Epidermal melanocyte (primary cell): ENCODE results near the gene MERTK.
"Not testable (repeated sequence)": the region's sequence is repeated elsewhere in the genome, so short reads cannot be mapped to it uniquely, and the experiment has no call there.

Source experiments
- DNase-seq: peaks from one replicate; pipeline ENCODE4 v3.0.0; 2011; ENCODE audit warnings: low spot score; ENCODE audit not compliant: insufficient read length

Gene MERTK

DNA sequence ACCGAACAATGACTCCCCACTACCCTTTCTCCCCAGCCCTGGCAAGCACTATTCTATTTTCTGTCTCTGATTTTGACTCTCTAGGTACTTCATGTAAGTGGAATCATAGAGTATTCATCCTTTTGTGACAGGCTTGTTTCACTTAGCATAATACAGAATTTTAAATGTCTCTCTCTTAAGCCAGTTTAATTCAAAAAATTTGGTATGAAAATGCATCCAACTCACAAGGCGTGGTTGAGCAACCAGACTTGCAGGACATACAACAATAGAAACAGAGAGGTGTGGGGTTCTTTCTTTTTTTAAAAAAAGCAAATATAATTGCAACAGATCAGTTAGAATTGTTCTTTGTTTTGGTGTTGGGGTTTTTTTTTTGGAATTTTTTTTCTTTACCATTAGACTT lies 109.1 kb downstream of the MERTK start:
- no peak for DNase-seq

DNA sequence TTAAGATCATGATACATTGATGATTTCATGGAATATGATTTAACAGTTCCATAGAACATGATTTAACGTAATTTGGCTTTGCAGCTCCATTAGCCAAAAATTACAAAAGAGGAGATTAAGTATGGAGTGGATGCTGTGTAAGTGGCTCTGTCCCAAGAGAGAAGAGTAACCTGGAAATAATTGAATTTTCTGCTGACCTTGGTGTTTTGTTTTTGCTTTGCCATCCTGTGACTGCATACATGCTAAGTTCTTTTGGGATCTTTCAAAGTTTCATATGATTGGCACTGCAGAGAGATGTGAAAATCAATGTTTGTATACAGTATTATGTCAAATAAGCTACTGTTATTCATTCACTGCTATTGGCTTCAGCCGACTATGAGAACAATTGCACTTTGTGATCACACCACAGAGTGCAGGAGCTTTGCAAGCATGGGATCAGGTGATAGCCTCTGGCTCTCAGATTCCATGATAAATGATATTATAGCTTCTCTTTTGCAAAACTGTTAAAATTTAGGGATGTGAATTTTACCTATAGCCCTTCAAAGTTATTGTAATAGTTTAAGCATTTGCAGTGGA lies 110.6 kb downstream of the MERTK start:
- DNase-seq, result no peak

DNA sequence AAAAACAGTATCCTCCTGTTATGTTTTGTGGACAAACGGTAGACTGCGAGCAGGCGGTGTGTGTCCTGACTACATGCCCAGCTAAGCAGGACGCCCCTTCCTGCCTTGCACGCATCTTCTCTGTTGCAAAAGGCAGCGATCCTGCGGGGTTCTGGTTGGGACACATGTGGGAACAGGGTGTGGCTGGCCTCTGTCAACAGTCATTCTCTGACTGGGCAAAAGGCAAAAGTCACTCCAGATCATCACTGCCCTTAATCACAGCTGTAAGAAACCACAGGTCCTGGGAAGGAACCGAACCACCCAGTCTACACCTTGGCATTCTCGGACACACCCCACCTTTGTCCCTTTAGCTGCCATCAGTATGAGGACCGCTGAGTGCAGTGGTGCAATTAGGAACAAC lies 112.3 kb downstream of the MERTK start:
- no peak for DNase-seq

DNA sequence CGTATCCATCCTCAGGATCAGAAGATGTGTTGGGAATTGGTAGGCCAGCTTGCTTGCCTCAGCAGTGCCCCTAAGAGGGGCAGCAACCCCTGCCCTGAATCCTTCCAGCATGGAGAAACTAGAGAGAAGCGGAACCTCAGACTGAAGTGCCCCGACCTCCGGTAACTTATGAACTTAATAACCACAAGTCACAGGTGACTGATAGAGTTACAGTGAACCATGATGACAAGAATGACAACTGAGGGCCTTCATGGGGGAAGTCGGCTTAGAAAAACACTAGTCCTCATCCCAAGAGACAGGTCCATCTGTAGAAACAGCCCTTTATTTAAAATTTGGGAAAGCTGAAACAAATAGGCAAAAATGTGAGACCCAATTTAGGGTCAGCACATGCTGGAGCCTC lies 114.1 kb downstream of the MERTK start:
- no peak for DNase-seq

DNA sequence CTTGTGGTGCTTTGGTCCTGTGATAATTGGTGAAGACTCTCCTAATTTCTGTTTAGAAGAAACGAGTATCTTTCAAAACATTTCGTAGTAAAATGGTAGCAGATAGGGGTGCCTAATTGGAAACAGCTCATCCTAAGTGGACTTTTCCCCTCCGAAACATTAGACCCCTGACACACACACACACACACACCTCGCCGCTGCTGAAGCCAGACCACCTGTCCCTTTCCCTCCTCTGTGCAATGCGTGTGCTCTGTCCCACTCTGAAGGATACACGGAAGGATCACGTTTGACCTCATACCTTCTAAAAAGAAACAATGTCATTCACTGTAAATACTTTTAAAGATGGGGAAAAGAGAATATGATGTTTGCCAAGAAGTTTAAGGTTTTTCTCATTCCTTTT lies 120.4 kb downstream of the MERTK start:
- no peak for DNase-seq

DNA sequence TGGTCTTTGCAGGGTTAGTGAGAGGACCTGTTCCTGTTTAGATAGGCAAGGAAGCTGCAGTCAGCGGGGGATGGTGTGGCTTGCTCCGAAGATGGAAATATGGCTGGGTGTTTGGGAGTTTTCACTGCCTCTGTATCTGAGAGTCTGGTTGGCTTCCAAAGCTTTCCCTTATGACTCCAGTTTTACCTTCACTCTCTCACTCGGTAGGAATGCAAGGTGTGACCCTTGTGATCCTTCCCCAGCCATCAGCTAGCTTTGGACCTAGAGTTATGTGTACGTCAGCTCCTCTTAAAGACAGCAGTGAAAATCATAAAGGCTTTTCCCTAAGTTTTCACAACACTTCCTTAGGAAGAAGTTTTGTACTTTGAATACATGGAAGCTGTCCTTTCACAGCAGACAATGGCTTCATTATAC lies 121.2 kb downstream of the MERTK start:
- no peak for DNase-seq

DNA sequence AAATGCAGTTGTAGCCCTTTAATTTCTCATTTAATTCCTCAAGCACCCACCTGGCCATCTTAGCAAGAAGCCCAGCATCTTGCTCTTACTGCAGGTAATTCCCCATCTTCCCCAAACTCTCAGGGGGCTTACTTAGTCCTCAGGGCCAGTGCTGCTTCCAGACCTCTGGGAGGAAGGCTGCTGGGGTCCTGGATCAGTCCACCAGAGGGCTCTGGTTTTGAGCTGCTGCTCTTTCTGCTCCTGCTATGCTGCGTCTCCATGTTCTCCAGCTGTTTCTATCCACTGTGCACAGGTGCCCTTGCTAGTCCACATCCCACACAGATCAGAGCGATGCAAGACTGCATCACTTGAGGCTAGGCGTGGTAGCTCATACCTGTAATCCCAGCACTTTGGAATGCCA lies 122.2 kb downstream of the MERTK start:
- DNase-seq, result no peak

DNA sequence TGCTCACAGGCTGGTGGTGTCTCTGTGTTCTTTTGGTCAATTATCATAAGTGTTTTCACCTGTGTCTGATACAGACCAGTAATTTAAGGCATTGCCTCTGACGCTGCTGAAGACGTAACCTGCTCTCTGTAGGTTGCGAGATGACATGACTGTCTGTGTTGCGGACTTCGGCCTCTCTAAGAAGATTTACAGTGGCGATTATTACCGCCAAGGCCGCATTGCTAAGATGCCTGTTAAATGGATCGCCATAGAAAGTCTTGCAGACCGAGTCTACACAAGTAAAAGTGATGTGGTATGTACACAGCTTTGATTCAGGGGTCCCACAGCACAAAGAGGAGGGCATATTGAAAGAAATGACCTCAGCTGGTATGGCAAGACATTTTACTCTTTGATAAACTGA lies 122.9 kb downstream of the MERTK start:
- no peak for DNase-seq

DNA sequence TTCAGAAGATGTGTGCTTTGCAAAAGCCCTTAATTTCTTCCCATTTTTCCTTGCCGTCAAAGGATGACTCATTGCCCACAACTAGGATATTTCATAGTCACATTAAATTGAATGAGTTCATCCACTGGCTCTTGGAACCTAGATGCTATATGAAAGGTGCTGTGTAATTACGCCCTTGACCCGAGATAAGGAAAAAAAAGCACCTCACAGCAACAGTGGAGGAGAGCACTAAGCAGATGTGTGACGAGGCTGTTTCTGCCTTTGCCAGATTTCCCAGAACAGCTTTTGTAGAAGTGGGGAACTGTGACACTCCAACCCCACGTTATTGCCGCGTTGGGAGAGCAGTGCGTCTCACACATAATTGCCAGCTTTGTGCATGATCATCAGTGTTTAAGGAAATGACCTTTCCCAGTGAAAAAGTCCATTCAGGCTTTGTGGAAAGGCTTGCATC lies 123.4 kb downstream of the MERTK start:
- DNase-seq, result no peak

DNA sequence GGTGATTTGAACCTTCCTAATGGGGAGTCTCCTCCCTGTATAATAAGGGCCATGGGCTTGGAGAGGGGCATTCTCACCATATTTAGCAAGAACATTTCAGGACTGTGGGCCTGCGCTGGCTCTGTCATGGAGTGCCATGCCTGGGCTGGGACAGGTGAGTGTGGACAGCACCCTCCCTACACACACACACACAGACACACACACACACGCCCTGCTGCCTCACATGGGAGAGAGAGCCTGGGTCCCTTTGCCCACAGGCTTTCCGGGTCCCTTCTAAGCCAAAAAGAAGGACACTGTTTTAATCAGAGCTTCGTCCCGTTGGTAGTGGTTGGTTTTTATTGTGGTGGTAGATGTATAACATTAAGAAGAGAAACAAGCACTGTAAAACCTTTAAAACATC lies 125.3 kb downstream of the MERTK start:
- no peak for DNase-seq

DNA sequence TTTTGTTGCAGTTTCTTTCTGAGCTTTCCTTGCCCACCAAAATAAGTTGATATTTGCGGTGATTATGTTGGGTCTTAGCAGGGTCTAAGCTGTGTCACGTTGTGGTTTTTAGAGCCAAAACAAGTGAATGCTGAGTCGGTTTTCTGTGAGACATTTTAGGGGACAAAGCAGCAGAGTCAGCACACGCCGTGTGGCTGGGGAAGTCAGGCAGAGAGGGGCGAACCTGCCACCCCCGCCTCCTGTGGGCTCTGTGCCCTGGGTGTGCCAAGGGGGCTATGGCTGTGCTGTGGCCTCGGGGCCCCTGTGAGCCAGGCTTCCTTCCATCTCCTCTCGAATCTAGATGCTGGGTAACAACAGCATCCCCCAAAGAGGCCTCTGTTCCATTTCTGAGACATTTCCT lies 125.8 kb downstream of the MERTK start:
- no peak for DNase-seq

DNA sequence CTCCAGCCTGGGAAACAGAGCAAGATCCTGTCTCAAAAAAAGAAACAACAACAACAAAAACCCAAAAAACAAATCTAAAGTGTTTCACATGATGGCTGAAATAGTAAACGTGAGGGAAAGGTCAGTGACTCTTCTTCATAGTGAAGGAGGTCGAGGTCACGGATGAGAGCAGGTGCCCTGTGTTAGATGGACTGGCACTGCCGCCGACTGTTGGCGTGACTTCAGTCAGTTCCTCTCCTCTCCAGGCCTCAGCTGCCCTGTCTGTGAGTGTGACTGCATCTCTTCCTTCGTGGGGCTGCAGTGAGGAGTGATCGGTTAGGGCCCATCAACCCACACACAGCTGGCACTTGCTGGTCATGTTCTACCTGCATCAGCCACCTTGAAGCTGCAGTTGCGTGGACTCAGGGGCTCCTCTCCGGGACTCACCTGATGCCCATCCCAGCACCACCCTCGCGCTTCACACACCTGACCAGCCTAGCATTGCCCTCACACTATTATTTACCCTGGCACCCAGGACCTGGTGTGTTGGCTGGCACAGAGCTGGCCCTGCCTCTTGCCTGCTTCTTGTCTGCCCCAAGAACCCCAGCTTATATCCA lies 126.6 kb downstream of the MERTK start:
- no peak for DNase-seq

DNA sequence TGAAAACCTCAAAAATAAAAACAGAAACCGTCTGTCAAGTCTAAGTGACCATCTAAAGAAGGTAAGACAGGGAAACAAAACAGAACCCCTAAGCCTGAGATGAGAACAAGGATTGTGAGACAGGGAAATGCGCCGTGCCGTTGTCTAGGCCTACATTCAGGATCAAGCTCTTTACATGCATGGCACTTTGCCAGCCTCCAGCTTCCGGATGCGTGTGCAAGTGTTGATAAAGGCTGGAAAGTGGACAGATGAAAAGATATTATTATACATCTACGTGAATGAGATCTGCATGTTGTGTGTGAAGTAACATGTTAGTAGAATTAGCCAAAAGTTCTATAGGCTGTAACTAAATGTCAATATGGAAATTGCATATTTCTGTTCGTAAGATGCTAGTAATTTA lies 128.1 kb downstream of the MERTK start:
- no peak for DNase-seq

DNA sequence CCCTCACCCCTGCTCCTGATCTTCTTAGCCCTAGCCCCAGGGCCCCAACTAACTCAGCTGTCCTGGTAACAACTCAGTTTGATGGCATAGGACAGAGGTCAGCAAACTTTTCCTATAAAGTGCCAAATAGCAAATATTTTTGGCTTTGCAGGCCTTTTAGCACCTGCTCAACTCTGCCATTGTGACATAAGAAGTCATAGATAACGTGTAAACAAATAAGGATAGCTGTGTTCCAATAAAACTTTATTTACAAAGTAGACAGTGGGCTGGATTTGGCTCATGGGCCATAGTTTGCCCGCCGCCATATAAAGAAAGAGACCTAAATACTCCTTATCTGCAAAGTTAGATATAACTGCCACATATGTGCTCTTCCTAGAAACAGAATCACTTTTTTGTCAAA lies 129.4 kb downstream of the MERTK start:
- no peak for DNase-seq

DNA sequence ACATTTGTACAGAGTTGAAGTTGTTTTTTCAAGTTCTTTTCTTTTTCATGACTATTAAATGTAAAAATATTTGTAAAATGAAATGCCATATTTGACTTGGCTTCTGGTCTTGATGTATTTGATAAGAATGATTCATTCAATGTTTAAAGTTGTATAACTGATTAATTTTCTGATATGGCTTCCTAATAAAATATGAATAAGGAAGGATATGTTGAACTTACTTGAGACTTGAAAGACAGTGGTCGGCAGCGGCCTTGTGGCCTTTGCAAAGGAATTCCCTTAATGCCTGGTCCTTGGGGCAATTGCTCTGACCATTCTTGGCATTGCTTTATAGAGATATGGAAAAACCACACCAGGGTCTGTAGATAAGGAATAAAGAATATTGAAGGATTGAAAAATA lies 130.8 kb downstream of the MERTK start:
- no peak for DNase-seq

DNA sequence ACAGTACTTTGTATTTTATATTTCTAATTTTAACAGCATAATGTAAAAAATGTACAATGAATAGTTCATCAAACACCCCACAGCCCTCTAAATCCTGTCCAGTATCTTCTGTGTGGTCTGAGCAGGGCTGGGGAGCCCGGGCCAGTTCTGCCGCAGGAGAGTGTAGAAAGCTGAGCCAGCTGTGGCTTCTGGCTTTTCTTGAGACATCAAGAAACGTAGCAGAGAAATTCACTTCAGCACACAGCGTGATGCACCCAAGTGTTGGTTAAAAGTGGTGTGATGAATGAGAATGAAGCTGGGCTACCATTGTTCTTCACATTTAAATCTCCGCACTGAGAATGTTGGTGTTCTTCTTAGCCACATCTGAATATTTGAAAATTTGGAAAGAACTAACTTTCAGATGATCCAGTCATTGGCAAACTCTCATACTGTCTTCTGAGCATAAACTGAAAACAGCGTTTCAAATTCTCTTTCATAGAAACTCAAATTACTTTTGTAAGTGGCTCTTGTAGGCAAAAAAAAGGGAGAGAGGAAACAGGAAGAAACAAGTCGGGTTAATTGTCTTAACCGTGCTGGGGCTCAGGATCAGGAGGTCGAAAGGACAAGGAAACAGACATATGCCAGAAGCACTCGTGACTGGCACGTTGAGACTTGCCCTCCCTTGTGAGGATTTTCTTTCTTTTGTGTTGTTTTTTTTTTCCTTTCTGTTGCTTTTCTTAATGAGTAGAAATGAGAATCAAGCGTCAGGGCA lies 133.2 kb downstream of the MERTK start:
- DNase-seq, result no peak

DNA sequence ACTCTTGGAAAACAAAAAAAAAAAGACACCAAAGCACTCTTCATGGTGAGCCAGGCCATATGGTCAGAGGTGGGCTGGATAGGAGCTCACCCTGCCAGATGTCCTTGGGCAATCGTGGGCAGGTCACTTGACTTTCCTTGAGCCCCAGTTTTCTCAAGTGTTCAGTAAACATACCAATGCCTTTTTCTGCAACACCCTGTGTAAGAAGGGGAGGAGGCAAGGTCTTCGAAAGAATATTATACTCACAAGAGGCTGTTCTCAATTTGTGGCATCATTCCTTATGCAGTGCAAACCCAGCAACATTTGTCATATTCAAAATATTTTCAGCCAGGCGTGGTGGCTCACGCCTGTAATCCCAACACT lies 133.8 kb downstream of the MERTK start:
- no peak for DNase-seq

DNA sequence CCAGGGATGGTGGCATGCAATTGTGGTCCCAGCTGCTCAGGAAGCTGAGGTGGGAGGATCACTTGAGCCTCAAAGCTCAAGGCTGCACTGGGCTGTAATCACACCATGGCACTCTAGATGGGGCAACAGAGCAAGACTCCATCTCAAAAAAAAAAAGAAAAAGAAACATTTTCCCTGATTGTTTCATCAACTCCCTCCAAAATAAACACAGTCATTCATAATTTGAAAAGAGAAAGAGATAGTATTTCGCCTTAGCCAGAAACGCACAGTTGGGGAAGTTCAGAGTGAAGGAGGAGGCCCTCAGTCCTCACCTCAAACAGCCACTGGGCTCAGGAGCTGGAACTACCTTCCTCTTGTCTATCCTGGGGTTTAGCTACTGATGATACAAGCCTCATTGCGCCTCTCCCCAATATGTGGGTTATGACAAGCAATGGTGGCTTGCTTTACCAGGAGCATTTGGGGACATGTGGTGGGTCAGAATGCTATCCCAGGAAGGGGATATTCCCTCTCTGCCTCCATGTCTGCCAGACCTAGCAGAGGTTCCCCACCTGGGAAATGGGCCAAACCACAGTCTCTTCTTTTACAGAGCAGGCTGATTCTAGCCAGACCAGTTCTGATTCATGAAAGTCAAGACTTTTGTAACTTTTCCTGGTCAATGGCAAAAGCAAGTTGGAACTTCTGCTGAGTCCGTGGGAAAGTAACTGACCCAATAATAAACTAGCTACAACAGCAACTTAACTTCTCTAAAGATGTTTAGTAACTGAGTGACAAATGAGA lies 134.5 kb downstream of the MERTK start:
- DNase-seq, result no peak

DNA sequence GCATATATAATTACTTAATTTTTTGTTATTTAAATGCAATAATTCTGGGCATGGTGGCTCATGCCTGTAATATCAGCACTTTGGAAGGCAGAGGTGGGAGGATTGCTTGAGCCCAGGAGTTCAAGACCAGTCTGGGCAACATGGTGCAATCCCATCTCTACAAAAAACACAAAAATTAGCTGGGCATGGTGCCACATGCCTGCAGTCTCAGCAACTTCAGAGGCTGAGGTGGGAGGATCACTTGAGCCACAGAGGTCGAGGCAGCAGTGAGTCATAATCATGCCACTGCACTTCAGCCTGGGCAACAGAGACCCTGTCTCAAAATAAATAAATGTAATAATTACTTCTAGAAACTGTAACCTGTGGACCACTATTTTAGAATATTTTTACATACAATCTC lies 135.2 kb downstream of the MERTK start:
- no peak for DNase-seq

DNA sequence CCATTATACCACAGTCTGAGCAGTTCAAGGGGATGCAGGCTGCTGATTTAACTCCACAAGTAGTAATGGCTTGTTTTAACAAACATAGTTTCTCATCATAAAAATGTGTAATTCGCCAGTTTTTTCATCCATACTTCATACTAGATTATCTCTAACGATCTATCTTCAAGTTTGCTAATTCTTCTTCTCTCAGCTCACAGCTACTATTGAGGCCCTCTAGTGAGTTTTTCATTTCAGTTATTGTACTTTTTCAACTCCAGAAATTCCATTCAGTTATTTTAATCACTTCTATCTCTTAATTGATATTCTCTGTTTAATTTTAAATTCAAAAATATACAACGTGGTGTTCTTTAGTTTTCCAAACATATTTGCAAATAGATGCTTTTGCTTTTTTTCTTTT lies 136.5 kb downstream of the MERTK start:
- no peak for DNase-seq

DNA sequence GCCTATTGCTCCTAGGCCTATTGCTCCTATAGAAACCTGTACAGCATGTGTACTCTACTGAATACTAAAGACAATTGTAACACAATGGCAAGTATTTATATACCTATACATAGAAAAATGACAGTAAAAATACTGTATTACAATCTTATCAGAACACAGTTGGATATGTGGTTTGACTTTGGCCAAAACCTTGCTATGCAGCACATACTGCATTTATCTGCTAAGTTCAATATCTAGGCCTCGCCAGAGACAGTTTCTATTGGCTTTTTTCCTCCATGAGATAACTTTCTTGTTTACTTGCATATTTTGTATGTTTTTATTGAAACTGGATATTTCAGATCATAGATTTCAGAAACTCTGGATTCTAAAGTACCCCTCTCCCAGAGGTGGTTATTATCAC lies 137.4 kb downstream of the MERTK start:
- no peak for DNase-seq

DNA sequence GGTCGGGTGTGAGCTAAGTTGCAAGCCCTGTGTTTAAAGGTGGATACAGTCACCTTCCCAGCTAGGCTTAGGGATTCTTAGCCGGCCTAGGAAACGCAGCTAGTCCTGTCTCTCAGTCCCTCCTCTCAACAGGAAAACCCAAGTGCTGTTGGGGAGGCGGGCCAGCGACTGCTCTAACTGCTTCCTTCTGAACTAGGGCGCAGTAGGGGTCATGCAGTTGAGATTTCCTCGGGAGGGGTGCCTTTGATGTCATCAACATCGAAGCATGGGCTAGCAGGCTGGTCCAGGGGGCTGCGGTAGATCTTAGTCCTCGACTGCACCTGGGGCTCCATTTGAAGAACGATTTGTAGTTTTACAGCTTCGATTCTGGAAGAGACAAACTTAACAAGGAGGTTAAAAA lies 141.1 kb downstream of the MERTK start:
- not testable (repeated sequence) for DNase-seq
